NCI-H128 (cell line): ENCODE results near the gene NFE2L1.

ENCODE experiments used
- DNase-seq: peaks from one replicate; lab custom pipeline; 2025; ENCODE audit not compliant: unreplicated experiment; lab: John Stamatoyannopoulos, UW

NFE2L1 gene

DNA sequence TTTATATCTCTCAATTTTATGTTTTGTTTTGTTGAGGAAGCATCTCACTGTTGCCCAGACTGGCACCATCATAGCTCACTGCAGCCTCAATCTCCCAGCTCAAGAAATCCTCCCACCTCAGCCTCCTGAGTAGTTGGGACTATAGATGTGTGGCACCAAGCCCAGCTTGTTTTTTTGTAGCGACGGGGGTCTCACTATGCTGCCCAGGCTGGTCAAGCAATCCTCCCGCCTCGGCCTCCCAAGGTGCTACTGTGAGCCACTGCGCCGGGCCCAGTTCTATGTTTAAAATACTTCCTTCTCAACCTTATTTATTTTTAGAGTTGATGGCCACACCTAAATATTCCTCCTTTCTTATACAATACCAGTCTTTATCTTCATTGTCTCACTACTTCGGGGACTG, 1.9 kb upstream of the NFE2L1 start:
- DNase-seq: no peak

DNA sequence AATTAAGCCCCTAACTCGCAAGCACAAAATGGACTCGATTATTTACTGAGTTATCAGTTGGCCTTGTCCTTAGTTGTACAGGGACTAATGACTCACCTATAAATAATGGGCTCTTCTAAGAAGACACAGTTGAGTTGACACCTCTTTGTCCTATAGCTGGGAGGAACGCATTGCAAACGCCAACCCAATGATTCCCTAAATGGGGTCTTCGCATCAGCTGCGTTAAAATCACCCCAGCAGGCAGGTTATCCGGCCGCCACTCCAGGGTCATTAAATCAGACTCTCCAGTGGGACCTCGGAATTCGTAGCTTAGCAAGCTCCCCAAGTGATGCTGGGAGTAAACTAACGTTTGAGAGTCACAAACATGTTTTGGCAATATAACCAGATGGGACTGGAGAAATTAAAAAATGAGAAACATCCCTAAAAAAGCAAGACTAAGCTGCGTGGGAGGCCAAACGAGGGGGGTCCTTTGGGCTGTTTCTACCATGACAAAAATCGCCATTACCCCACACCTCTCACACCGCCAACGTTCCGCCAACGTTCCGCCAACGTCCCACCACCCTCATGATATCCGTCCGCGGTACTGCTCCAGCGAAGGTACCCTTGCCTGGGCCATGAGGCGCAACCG, 932 bp upstream of the NFE2L1 start:
- DNase-seq: no peak

DNA sequence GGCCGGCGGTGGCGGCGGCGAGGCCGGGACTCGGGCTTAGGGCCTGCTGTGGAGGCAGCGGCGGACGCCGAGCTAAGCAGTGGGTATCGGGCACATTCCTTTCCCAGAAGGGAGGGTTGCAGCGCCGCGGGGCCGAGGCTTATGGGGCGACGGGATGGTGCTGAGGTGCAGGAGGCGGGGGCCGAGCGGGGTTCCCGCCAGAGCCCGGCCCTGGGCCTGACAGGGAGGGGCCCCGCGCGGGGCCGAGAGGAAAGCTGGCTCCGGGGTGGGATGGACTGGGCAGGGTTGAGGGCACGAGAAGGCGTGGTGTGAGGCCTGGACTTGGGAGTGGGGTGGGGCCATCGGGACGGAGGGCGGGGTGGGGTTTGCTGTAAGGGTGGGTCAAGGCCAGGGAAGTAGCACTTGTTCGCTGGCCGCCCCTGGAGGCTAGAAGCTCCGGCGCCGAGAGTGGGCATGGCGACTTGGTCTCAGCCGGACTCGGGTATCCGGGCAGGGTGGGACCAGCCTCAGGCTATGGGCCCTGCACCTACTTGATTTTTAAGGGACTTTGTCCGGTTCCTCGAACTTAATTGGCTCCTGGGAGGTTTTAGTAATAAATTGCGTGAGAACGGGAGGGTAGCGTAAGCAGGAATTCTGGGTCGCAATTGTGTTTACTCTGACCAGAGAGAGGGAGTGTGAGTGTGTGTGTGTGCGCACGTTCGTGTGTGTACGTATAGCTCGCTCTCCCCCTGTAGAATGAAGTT, 396 bp downstream of the NFE2L1 start:
- no peak for DNase-seq

DNA sequence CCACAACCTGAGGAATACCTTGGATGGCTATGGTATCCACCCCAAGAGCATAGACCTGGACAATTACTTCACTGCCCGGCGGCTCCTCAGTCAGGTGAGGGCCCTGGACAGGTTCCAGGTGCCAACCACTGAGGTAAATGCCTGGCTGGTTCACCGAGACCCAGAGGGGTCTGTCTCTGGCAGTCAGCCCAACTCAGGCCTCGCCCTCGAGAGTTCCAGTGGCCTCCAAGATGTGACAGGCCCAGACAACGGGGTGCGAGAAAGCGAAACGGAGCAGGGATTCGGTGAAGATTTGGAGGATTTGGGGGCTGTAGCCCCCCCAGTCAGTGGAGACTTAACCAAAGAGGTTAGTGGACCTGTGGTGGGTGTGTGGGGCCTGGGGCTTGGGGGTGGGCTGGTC, 3.1 kb downstream of the NFE2L1 start:
- no peak for DNase-seq

DNA sequence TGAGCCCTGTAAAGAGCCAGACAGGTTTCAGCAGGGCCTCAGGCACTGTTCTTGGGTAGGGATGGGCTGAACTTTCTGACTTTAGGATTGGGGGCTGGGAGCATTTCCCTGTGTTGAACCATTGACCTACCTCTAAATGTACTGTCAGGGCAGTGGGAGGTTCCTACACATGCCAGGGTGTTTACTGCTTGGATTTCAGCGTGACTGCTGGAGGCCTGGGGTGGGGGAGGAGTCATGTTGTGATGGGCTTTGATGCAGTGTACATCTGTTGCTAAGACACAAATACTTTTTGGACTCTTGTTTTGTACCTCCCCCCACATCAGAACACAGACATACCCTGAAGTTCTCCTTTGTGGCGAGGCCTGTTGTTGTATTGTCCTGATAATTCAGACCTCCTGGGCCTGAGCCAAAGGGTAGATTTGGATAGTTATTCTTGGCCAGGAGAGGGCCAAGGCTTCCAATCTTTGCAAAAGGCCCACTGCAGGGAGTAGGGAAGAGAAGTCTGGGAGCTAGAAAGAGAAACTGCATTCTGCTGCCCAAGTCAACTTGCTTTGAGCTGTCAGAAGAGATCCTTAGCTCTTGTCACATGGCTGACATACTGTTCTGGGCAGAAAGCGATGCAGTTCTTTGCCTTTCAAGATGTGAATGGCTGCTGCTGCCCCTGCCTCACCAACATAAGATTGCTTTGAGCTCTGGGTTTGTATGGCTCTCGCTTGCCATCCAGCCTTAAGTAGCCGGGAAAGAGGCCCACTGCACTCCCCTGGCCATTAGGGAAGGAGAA, 3.7 kb downstream of the NFE2L1 start:
- no peak for DNase-seq

DNA sequence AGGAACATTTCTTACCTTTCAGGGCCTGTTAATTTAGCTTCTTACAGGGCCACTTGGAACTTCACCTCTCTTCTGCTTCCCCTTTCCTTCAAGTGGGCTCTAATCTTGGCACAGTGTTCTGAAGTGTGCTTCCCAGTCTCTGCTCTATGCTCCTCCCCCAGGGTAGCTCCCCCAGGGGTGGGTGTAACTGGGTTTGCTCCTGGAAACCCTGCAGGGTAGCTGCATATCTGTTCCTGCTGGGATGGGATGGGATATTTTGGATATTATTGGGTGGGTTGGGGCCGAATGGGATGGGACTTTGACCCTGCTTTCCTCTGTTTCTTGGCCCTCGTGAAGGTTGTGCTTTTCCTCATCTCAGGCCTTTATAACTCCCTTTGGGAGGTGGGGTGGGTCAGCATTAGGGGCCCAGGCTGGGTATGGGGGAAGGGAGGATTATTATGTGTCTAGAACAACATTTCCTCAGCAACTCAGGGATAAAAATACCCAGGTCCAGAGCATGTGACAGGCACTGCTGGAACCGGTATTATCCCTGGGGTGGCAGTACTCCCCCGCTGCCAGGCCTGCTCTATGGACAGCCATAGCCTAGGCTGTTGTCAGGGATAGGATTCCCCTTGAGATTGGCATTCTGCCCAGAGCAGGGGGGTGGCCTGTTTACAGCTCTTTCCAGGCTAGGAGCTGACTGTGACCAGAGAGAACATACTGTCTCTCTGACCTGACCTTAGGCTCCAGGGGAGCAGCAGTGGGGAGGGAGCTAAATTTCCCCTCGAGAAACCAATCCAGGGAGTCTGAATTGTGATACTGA, 5.0 kb downstream of the NFE2L1 start:
- peak; percentile 66 for DNase-seq

DNA sequence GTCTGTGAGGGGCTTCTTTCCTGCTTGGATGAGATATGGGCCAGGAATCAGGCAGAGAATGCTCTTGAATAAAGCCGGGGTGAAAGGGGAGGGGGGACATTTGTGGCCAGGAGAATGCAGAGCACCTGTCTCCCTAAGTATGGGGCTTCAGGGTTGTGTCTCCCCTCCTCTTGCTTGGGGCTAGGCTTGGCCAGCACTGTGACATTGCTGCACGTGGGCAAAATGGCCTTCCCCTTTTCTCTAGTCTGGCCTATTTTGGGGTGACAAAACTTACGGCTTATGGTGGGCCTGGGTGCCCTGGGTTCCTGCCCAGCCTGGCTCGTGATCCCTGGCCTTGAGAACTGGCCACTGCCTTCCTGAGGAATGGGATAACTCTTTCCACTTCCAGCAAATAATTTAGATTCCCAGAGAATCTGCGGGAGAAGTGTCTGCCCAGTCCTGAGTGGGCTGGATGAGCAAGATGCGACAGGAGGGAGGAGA, 5.6 kb downstream of the NFE2L1 start:
- no peak for DNase-seq

DNA sequence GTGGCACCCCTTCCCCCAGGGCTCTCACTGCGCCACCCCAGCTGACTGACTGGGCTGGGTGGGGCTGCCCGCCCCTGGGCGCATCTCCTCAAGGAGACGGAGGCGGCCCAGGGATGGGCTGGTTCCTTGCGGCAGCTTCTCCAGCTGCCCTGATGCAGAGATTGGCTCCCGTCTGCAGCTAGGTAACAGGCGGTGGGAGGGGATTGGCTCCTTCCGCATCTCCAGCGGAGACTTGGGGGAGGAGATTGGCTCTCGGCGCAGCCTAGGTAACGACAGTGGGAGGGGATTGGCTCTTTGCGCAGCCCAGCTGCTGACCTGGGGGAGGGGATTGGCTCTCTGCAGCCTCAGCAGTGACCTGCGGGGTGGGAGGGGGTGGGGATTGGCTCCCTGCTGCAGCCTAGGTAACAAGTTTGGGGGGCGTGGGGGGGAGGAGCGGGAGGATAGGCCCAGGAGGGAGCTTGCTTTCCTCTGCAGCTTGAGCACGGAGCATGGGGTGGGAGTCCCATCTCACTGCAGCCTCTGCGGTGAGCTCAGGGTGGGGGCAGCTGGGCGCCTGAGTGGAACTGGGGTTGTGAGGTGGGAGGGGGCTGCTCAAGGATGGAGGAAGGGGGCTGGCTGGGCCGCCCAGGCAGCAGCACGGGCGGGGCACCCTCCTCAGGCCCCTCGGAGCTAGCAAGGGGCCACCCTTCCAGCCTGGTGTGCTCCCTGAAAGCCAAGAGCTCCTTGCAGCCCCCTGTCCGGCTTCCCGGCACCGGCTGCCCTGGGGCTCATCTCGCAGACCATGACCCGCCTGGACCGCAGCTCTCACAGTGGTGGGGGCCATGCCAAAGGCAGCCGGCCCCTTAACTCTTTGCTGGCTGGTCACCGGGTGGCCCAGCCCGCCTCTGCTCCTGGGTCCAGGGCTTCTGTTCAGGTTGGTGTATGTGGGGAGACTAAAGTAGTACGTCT, 6.4 kb downstream of the NFE2L1 start:
- peak; percentile 73 for DNase-seq

DNA sequence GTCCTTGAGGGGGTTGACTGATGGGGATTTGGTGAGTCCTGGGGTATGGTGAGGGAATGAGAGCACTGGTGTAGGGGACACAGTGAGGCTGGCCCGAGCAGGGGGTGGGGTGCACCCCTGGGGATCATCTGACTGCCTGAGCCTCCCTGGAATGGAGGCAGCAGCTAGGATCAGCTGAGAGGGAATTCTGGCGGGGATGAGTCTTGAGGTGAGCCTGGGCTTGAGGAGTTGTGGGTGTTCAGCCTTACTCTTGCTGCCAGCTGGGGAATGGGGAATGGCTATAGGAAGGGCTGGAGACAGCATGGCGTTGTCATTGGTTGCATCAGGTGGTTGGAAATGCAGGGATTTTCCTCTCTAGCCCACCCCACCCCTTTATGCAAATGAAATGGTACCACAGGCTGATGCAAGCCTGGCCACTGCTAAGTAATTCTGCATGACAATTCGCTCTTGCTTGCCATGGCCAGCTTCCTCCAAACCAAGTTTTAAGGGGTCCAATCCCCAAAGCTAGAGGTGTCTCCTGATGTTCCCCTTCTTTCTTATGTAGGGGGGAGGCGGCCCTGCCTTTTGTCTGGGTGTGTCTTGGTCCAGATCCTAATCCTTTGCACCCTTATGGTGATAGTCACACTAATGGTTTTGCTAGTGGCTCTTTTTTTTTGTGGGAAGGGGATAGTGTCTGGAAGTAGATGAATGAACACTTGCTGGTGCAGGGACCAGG, 7.5 kb downstream of the NFE2L1 start:
- no peak for DNase-seq

DNA sequence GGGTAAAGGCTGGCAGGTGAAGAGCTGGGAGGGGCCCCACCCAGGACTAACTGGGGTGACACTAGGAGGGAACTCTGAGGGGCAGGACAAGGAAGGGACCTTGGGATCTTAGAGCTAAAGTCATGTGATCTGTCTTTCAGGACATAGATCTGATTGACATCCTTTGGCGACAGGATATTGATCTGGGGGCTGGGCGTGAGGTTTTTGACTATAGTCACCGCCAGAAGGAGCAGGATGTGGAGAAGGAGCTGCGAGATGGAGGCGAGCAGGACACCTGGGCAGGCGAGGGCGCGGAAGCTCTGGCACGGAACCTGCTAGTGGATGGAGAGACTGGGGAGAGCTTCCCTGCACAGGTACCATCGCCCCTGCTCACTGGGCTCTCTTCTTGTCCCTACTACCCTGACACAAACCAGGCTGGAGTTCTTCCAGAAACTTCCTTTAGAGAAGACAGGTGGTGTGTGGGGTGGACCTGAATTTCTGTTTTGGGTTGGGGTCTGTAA, 8.1 kb downstream of the NFE2L1 start:
- no peak for DNase-seq

DNA sequence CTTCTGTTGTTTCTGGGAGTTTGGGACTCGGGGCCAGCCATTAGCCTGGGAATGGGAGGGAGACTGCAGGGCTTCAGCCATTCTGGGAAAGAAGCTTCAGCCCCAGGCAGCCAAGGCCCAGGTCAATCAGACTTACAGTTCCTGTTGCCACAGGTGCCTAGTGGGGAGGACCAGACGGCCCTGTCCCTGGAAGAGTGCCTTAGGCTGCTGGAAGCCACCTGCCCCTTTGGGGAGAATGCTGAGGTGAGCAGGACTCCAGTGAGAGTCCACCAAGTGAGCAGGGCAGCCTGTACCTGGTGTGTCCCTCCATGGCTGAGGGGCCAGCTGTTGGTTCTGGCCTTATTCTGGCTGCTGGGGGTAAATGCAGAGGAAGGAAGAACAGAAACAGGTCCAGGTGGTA, 8.7 kb downstream of the NFE2L1 start:
- DNase-seq: no peak

DNA sequence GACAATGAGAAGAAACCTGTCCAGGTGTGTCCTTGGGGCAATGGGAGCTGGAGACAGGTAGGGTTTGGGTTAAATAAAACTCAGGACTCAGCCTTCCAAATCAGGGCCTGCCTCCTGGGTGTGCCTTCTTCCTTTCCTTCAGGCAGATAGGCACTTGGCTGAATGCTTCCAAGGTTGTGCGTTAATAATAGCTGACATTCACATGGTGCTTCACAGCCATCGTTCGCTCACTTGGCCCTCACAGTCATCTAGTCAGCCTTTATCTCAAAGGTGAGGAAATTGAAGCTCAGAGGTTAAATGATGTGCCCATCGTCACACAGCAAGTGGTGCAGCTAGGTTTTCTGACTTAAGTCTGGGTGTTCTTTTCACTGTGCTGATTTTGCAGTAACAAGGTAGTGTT, 9.5 kb downstream of the NFE2L1 start:
- DNase-seq: no peak

DNA sequence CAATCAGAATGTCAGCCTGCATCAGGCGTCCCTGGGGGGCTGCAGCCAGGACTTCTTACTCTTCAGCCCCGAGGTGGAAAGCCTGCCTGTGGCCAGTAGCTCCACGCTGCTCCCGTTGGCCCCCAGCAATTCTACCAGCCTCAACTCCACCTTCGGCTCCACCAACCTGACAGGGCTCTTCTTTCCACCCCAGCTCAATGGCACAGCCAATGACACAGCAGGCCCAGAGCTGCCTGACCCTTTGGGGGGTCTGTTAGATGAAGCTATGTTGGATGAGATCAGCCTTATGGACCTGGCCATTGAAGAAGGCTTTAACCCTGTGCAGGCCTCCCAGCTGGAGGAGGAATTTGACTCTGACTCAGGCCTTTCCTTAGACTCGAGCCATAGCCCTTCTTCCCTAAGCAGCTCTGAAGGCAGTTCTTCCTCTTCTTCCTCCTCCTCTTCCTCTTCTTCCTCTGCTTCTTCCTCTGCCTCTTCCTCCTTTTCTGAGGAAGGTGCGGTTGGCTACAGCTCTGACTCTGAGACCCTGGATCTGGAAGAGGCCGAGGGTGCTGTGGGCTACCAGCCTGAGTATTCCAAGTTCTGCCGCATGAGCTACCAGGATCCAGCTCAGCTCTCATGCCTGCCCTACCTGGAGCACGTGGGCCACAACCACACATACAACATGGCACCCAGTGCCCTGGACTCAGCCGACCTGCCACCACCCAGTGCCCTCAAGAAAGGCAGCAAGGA, 10.4 kb downstream of the NFE2L1 start:
- no peak for DNase-seq

DNA sequence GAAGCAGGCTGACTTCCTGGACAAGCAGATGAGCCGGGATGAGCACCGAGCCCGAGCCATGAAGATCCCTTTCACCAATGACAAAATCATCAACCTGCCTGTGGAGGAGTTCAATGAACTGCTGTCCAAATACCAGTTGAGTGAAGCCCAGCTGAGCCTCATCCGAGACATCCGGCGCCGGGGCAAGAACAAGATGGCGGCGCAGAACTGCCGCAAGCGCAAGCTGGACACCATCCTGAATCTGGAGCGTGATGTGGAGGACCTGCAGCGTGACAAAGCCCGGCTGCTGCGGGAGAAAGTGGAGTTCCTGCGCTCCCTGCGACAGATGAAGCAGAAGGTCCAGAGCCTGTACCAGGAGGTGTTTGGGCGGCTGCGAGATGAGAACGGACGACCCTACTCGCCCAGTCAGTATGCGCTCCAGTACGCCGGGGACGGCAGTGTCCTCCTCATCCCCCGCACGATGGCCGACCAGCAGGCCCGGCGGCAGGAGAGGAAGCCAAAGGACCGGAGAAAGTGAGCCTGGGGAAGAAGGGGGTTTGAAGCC, 11.0 kb downstream of the NFE2L1 start:
- no peak for DNase-seq

DNA sequence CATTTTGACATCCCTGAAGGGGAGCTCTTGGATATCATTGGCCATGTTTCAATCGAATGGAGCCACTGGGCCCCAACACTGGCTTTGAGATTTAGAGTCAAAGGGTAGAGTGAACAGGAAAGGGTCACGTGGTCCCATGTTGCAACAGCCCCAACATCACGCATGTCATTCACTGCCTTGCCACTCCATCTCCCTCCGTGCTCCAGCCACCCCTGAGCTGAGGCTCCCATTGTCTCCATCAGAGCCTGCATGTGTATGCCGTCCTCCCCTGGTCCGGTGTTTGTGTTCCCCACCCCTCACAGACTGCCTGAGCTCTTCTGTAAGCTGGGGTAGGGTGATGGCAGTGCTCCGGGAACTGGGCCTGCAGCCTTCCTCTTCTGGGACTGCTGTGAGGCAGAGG, 12.1 kb downstream of the NFE2L1 start:
- DNase-seq: no peak

DNA sequence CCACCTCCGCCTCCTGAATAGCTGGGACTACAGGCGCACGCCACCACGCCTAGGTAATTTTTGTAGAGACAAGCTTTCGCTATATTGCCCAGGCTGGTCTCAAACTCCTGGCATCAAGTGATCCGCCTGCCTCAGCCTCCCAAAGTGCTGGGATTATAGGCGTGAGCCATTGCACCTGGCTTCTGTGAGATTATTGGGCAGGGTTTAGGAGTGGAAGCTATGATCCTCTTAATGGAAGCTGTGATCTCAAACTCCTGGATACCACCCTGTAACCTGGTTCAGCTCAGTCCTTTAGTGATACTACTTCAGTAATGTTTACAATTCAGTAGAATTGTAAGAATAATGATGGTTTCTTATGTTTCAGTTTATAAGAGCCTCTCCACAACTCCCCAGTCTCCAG, 14.1 kb downstream of the NFE2L1 start:
- DNase-seq: no peak

DNA sequence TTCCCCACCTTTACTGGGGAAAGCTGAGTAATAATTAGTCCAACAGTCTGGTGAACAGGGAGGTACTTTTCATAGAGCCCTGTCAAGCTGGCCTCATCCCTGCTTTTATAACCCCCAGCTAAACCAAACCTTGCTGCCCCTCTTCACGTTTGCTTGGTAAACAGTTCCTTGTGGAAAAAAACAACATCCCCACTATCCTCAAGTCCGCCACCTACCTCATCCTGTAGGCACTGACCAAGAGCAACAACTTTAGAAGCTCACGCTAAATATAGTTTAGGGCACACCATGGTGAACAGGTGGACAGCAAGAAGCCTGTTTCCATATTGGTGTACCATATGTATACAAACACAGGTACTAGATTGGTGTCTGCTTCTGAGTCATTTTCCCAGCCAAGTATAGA, 16.5 kb downstream of the NFE2L1 start:
- DNase-seq: no peak

DNA sequence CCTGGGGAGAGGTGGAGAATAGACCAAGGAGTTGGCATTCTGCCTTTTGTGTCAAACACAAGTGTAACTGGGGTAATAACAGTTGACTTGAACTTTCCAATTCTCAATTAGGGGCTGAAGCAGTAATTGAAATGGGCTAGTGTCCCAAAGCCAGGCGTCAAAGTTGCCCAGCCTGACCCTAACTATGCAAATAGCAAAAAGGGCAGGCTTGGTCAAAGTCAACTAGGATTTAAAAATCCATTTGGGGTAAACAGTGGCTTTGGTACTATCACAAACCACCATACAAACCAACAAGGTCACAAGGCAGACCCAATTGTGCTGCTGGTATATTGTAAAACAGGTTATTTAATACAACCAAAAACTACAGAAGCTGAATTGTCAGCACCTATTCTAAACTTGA, 18.0 kb downstream of the NFE2L1 start:
- DNase-seq: no peak
